HEK293 (cell line): ENCODE data around the gene KIAA1755.

Source experiments
- CTCF ChIA-PET: fragments of 350-600 bp; formaldehyde crosslinking; extraction: SDS; loops from one replicate; lab custom pipeline; 2021; ENCODE audit warnings: antibody characterized with exemption; lab: Yijun Ruan, JAX
- POLR2A ChIA-PET: fragments of 300-600 bp; formaldehyde crosslinking; extraction: SDS; loops from one replicate; lab custom pipeline; 2020; ENCODE audit warnings: antibody characterized with exemption, inconsistent platforms; lab: Yijun Ruan, JAX
- H3K27ac ChIP-seq: fragments of 200-500 bp; sonication (Bioruptor generic); 2 replicates; pipeline ENCODE4 v1.5.1; 2014; ENCODE audit warnings: low read depth, low read length, control low read depth, inconsistent platforms; ENCODE audit errors: extremely low read depth
- H3K36me3 ChIP-seq, 2 experiments: fragments of 200-500 bp in 1 of 2; sonication (Bioruptor generic) in 1 of 2; 1 replicate in 1 of 2; 2 replicates in 1 of 2; pipeline ENCODE4 v1.5.1; 2014 to 2017; ENCODE audit warnings: inconsistent platforms in 2 of 2, low read length in 2 of 2; ENCODE audit not compliant: control insufficient read depth in 2 of 2, insufficient read depth in 1 of 2
- H3K4me1 ChIP-seq: fragments of 200-500 bp; sonication (Bioruptor generic); 2 replicates; pipeline ENCODE4 v1.5.1; 2014; ENCODE audit warnings: mild to moderate bottlenecking, low read length, inconsistent platforms; ENCODE audit not compliant: control insufficient read depth, insufficient read depth
- H3K4me3 ChIP-seq: 2 replicates; pipeline ENCODE4 v1.5.1; 2011; ENCODE audit warnings: low read depth, mild to moderate bottlenecking, control low read depth, low read length, moderate library complexity
- H3K9me3 ChIP-seq: fragments of 200-500 bp; sonication (Bioruptor generic); 2 replicates; pipeline ENCODE4 v1.5.1; 2014; ENCODE audit warnings: low read depth, low read length, inconsistent platforms; ENCODE audit not compliant: control insufficient read depth, insufficient read depth
- GLI4 ChIP-seq: fragments of 450-650 bp; formaldehyde crosslinking; IDR thresholded peaks from 2 replicates; pipeline ENCODE4 v1.5.1; 2016; ENCODE audit warnings: missing biosample characterization, missing genetic modification characterization
- HIC1 ChIP-seq: fragments of 450-650 bp; formaldehyde crosslinking; IDR thresholded peaks from 2 replicates; pipeline ENCODE4 v1.5.1; 2016; ENCODE audit warnings: missing biosample characterization, missing genetic modification characterization
- KLF8 ChIP-seq: fragments of 450-650 bp; formaldehyde crosslinking; IDR thresholded peaks from 2 replicates; pipeline ENCODE4 v1.5.1; 2016; ENCODE audit warnings: missing biosample characterization, missing genetic modification characterization
- MYNN ChIP-seq: fragments of 450-650 bp; formaldehyde crosslinking; IDR thresholded peaks from 2 replicates; pipeline ENCODE4 v1.5.1; 2016; ENCODE audit warnings: missing biosample characterization, missing genetic modification characterization, borderline replicate concordance
- PRDM2 ChIP-seq: fragments of 450-650 bp; formaldehyde crosslinking; IDR thresholded peaks from 2 replicates; pipeline ENCODE4 v1.5.1; 2016; ENCODE audit warnings: missing biosample characterization, missing genetic modification characterization, borderline replicate concordance
- ZBTB11 ChIP-seq: fragments of 450-650 bp; formaldehyde crosslinking; conservative IDR thresholded peaks from 2 replicates; pipeline ENCODE4 v1.5.1; 2016; ENCODE audit warnings: low read depth, missing biosample characterization, missing genetic modification characterization
- ZFHX2 ChIP-seq: fragments of 450-650 bp; formaldehyde crosslinking; conservative IDR thresholded peaks from 2 replicates; pipeline ENCODE4 v1.5.1; 2016; ENCODE audit warnings: missing biosample characterization, missing genetic modification characterization
- ZNF174 ChIP-seq: fragments of 450-650 bp; formaldehyde crosslinking; IDR thresholded peaks from 2 replicates; pipeline ENCODE4 v1.5.0; 2017; ENCODE audit warnings: missing biosample characterization, mild to moderate bottlenecking, missing genetic modification characterization
- ZNF23 ChIP-seq: fragments of 450-650 bp; formaldehyde crosslinking; IDR thresholded peaks from 2 replicates; pipeline ENCODE4 v1.5.1; 2016; ENCODE audit warnings: missing biosample characterization, missing genetic modification characterization, borderline replicate concordance
- ZNF311 ChIP-seq: fragments of 450-650 bp; formaldehyde crosslinking; IDR thresholded peaks from 2 replicates; pipeline ENCODE4 v1.5.1; 2017; ENCODE audit warnings: missing biosample characterization, missing genetic modification characterization, borderline replicate concordance
- ZNF354C ChIP-seq: fragments of 450-650 bp; formaldehyde crosslinking; IDR thresholded peaks from 2 replicates; pipeline ENCODE4 v1.5.1; 2016; ENCODE audit warnings: missing biosample characterization, missing genetic modification characterization, low read depth, borderline replicate concordance
- ZNF394 ChIP-seq: fragments of 450-650 bp; formaldehyde crosslinking; IDR thresholded peaks from 2 replicates; pipeline ENCODE4 v1.5.1; 2016; ENCODE audit warnings: missing biosample characterization, missing genetic modification characterization, mild to moderate bottlenecking, moderate library complexity, borderline replicate concordance
- ZNF48 ChIP-seq: fragments of 450-650 bp; formaldehyde crosslinking; IDR thresholded peaks from 2 replicates; pipeline ENCODE4 v1.5.1; 2016; ENCODE audit warnings: missing biosample characterization, missing genetic modification characterization
- ZNF501 ChIP-seq: fragments of 450-650 bp; formaldehyde crosslinking; IDR thresholded peaks from 2 replicates; pipeline ENCODE4 v1.5.1; 2016; ENCODE audit warnings: missing biosample characterization, missing genetic modification characterization
- ZNF518A ChIP-seq: fragments of 450-650 bp; formaldehyde crosslinking; conservative IDR thresholded peaks from 2 replicates; pipeline ENCODE4 v1.5.1; 2016; ENCODE audit warnings: low read depth, missing biosample characterization, missing genetic modification characterization
- ZNF585B ChIP-seq: fragments of 450-650 bp; formaldehyde crosslinking; IDR thresholded peaks from 2 replicates; pipeline ENCODE4 v1.5.1; 2016; ENCODE audit warnings: missing biosample characterization, missing genetic modification characterization
- ZNF623 ChIP-seq: fragments of 450-650 bp; formaldehyde crosslinking; IDR thresholded peaks from 2 replicates; pipeline ENCODE4 v1.5.1; 2016; ENCODE audit warnings: missing biosample characterization, missing genetic modification characterization
- ZNF626 ChIP-seq: fragments of 450-650 bp; sonication (Bioruptor Pico); formaldehyde crosslinking; IDR thresholded peaks from 2 replicates; pipeline ENCODE4 v1.5.1; 2018; ENCODE audit warnings: missing biosample characterization, missing genetic modification characterization, inconsistent platforms
- ZNF701 ChIP-seq: fragments of 450-650 bp; formaldehyde crosslinking; IDR thresholded peaks from 2 replicates; pipeline ENCODE4 v1.5.1; 2016; ENCODE audit warnings: missing biosample characterization, missing genetic modification characterization
- ZNF843 ChIP-seq: fragments of 450-650 bp; formaldehyde crosslinking; IDR thresholded peaks from 2 replicates; pipeline ENCODE4 v1.5.1; 2016; ENCODE audit warnings: missing biosample characterization, missing genetic modification characterization

Gene KIAA1755

GRCh38 chr20:38193586-38194105 is 66.9 kb downstream of the KIAA1755 start (continued):
- no peak for TF ChIP-seq ZBTB11 (tag by site-specific recombination)
- no peak for TF ChIP-seq KLF8
- TF ChIP-seq ZNF701 (tag by site-specific recombination), result no peak
- no peak for TF ChIP-seq MYNN (tag by site-specific recombination)
- TF ChIP-seq GLI4 (tag by site-specific recombination), result no peak
- TF ChIP-seq HIC1 (tag by site-specific recombination), result no peak
- no peak for TF ChIP-seq ZNF311 (tag by site-specific recombination)
- no peak for TF ChIP-seq ZNF394 (tag by site-specific recombination)
- TF ChIP-seq ZNF354C (tag by site-specific recombination), result no peak
- TF ChIP-seq ZNF501, result no peak
- TF ChIP-seq ZNF174 (tag by site-specific recombination), result no peak
- TF ChIP-seq, all 188 proteins: peak for 0

- H3K27ac ChIP-seq, result no peak overlapping the region
- TF ChIP-seq ZNF23 (tag by site-specific recombination), result no peak
- no peak for TF ChIP-seq ZNF626 (tag by site-specific recombination)
- TF ChIP-seq ZNF623 (tag by site-specific recombination), result no peak
- no peak for TF ChIP-seq ZNF843 (tag by site-specific recombination)
- no peak for TF ChIP-seq ZNF518A (tag by site-specific recombination)
- no peak for TF ChIP-seq PRDM2
- TF ChIP-seq ZNF585B, result no peak
- no peak for TF ChIP-seq ZFHX2 (tag by site-specific recombination)
- no peak for TF ChIP-seq ZNF48
Measured at GRCh38 chr20:38192323-38192885, 68.1 kb downstream of the KIAA1755 start.

More at GRCh38 chr20:38192323-38192885, 68.1 kb downstream of the KIAA1755 start:
- Histone ChIP-seq H3K4me1 (no peaks in the 10 kb centered on the region), H3K9me3 (no peaks in the 10 kb centered on the region), H3K4me3 (no peak overlapping the region), H3K36me3 (no peaks in the 10 kb centered on the region)
- ChIA-PET POLR2A (no interaction called here), CTCF (interaction anchor here (1.0 to 1.3 kb wide), 3 partner anchors 9 to 32 kb away, joined by 3 to 9 read pairs (median 4); no protein-coding TSS in a partner anchor)
